ENCODE data around the gene KIRREL2.

The KIRREL2 gene

DNA sequence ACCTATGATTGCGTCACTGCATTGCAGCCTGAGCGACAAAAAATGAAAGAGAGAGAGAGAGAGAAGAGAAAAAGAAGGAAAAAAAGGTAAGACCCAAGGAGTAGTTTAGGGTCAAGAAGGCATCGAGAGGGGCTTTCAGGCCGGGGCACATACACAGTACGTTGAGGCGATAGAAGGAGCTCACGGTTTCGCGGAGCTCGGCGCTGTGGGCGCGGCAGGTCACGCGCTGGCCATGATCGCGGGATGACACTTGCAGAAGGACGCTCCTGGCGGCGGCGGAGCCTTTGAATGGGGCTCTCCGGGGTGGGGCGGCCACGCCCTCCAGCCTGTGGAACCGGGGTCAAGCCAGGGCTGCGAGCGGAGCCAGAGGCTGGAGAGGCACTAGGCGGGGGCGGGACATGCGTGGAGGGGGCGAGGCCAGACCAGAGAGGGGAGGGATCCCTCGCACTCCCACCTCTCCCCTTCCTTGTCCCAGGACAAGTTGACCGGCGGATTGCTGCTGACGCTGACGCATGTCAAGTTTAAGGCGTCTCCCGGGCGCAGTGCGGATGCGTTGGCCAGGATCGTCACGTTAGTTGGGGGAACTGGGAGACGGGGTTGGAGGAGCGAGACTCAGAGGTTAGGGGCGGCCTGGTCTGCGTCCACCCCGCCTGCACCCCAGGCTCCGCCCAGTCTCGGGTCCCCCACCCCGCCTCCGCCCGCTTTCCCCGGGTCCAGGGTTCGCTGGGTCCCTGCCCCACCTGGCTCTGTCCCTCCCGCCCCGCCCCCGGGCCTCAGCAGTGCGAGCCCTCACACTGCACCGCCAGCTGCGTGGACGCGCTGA is 11.3 kb upstream of the KIRREL2 start:
- peak in 1 of 3 donors; percentile 18 for DNase-seq
- WGBS (ENCODE audit: insufficient coverage), result 8% methylated on average over 31 of the region's 63 CpGs
- peak overlapping the region in 3 of 7 experiments; percentile 4 to 50 (median 35) for H3K4me3 ChIP-seq (ENCODE audit: control insufficient read depth in 1 of 7, extremely low read depth in 1 of 7, insufficient read depth in 4 of 7, low read depth in 2 of 7, low read length in 6 of 7)
- H3K9me3 ChIP-seq (ENCODE audit: control extremely low read depth in 1 of 5, control insufficient read depth in 4 of 5, insufficient read depth in 2 of 5, low read depth in 1 of 5, low read length in 4 of 5), result peaks cover 0 to 5% (median 2%) of the 10 kb centered on the region in 5 experiments
- H3K36me3 ChIP-seq (ENCODE audit: control insufficient read depth in 4 of 4, insufficient read depth in 4 of 4, low read length in 3 of 4), result no peaks in the 10 kb centered on the region
- peaks cover 4 to 88% (median 42%) of the 10 kb centered on the region in 5 experiments for H3K27me3 ChIP-seq (replicated peaks in 2 of 5; ENCODE audit: control insufficient read depth in 4 of 5, insufficient read depth in 5 of 5, low read length in 4 of 5)
- ChIA-PET POLR2A (no interaction called here), CTCF (no interaction called here)
- peaks cover 0 to 9% (median 6%) of the 10 kb centered on the region in 4 experiments for H3K4me1 ChIP-seq (ENCODE audit: control extremely low read depth in 1 of 4, control insufficient read depth in 4 of 4, insufficient read depth in 4 of 4, low read length in 3 of 4)
- H3K27ac ChIP-seq (ENCODE audit: insufficient read depth in 1 of 2, low read depth in 1 of 2, low read length in 2 of 2, poor library complexity in 1 of 2, severe bottlenecking in 2 of 2), result no peak overlapping the region

DNA sequence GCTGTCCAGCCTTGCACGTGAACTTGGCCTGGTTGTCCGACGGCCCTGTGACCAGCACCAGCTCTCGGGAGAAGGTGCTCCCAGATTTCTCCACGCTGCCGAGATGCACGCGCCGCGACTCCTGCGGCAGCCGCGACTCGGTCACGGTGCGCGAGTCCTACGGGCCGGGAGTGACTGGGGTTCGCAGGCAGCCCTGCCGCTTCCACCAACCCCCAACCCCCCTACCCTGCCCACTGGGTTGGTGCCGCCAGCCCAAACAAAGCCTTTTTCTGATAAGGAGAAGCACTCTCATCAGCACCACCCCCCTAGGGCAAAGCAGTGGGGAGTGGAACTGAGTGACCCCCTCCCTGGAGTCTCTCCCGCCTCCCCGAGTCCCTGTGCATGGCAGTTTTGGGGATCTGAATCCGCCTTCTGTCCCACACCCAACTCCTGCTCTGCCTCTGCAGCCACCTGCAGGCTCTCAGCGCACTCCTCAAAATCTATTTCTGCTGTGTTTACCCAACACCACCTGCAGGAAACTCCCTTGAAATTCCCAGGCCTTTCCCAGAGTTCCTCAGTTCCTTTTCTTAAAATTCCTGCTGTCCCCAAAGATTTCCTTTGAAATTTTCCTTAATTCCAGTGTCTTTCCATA is 10.6 kb upstream of the KIRREL2 start:
- H3K4me3 ChIP-seq (ENCODE audit: control insufficient read depth in 1 of 7, extremely low read depth in 1 of 7, insufficient read depth in 4 of 7, low read depth in 2 of 7, low read length in 6 of 7), result peak overlapping the region in 2 of 7 experiments; percentile 19 to 35
- POLR2A ChIA-PET, result no interaction called here
- DNase-seq, result peak in 1 of 3 donors; percentile 25
- 2% methylated on average over 21 of the region's 26 CpGs for WGBS (ENCODE audit: insufficient coverage)
- H3K9me3 ChIP-seq (ENCODE audit: control extremely low read depth in 1 of 5, control insufficient read depth in 4 of 5, insufficient read depth in 2 of 5, low read depth in 1 of 5, low read length in 4 of 5), result peaks cover 0 to 5% (median 0%) of the 10 kb centered on the region in 5 experiments
- H3K36me3 ChIP-seq (ENCODE audit: control insufficient read depth in 4 of 4, insufficient read depth in 4 of 4, low read length in 3 of 4), result no peaks in the 10 kb centered on the region
- H3K27me3 ChIP-seq (replicated peaks in 2 of 5; ENCODE audit: control insufficient read depth in 4 of 5, insufficient read depth in 5 of 5, low read length in 4 of 5), result peaks cover 4 to 95% (median 42%) of the 10 kb centered on the region in 5 experiments
- CTCF ChIA-PET, result no interaction called here
- H3K4me1 ChIP-seq (ENCODE audit: control extremely low read depth in 1 of 4, control insufficient read depth in 4 of 4, insufficient read depth in 4 of 4, low read length in 3 of 4), result peaks cover 0 to 9% (median 6%) of the 10 kb centered on the region in 4 experiments
- no peak overlapping the region for H3K27ac ChIP-seq (ENCODE audit: insufficient read depth in 1 of 2, low read depth in 1 of 2, low read length in 2 of 2, poor library complexity in 1 of 2, severe bottlenecking in 2 of 2)

DNA sequence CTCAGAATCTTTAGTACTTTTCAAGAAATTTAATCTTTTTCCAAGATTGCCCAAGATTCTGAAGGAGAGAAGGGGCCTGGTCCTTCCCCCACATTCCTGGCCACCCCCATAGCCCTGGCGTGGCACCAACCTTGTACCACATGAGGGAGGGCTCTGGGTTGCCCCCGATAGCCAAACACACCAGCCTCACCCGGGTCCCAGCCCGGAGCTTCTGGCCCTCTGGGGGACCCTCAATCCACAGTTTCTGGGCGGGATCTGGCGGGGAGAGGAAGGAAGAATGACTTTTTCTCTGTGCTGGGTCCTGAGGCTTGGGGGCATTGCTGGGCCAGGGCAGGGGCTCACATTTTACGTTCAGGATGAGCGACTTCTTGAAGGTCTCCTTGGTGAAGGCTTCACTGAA is 8.8 kb upstream of the KIRREL2 start:
- H3K4me1 ChIP-seq (ENCODE audit: control extremely low read depth in 1 of 4, control insufficient read depth in 4 of 4, insufficient read depth in 4 of 4, low read length in 3 of 4), result peaks cover 0 to 9% (median 6%) of the 10 kb centered on the region in 4 experiments
- peaks cover 4 to 96% (median 42%) of the 10 kb centered on the region in 5 experiments for H3K27me3 ChIP-seq (replicated peaks in 2 of 5; ENCODE audit: control insufficient read depth in 4 of 5, insufficient read depth in 5 of 5, low read length in 4 of 5)
- H3K36me3 ChIP-seq (ENCODE audit: control insufficient read depth in 4 of 4, insufficient read depth in 4 of 4, low read length in 3 of 4), result no peaks in the 10 kb centered on the region
- no peaks in the 10 kb centered on the region for H3K9me3 ChIP-seq (ENCODE audit: control extremely low read depth in 1 of 5, control insufficient read depth in 4 of 5, insufficient read depth in 2 of 5, low read depth in 1 of 5, low read length in 4 of 5)
- ChIA-PET CTCF (no interaction called here), POLR2A (no interaction called here)
- WGBS (ENCODE audit: insufficient coverage), result 85% methylated on average over 8 of the region's 8 CpGs
- no peak overlapping the region for H3K27ac ChIP-seq (ENCODE audit: insufficient read depth in 1 of 2, low read depth in 1 of 2, low read length in 2 of 2, poor library complexity in 1 of 2, severe bottlenecking in 2 of 2)
- no peak overlapping the region for H3K4me3 ChIP-seq (ENCODE audit: control insufficient read depth in 1 of 7, extremely low read depth in 1 of 7, insufficient read depth in 4 of 7, low read depth in 2 of 7, low read length in 6 of 7)
- DNase-seq, result no peak

DNA sequence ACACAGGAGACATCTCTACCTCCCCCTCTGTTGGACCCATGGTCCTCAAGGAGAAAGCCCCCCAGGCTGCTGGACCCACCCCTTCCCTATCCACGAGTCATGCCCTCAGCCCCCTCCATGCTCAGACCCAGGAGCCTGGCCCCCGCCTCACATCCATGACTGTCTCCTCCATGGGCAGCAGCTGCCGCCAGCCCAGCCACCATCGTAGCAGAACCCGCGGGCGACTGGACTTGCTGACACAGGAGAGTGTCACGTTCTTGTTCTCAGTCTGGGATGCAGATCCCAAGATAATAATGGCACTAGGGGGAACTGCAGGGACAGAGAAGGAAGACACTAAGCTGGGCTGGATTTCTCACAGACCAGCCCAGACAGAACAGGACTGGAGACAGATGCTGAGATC is 8.2 kb upstream of the KIRREL2 start:
- H3K4me3 ChIP-seq (ENCODE audit: control insufficient read depth in 1 of 7, extremely low read depth in 1 of 7, insufficient read depth in 4 of 7, low read depth in 2 of 7, low read length in 6 of 7), result no peak overlapping the region
- no peaks in the 10 kb centered on the region for H3K36me3 ChIP-seq (ENCODE audit: control insufficient read depth in 4 of 4, insufficient read depth in 4 of 4, low read length in 3 of 4)
- no peak for DNase-seq
- ChIA-PET CTCF (no interaction called here), POLR2A (no interaction called here)
- H3K4me1 ChIP-seq (ENCODE audit: control extremely low read depth in 1 of 4, control insufficient read depth in 4 of 4, insufficient read depth in 4 of 4, low read length in 3 of 4), result peaks cover 0 to 9% (median 6%) of the 10 kb centered on the region in 4 experiments
- no peaks in the 10 kb centered on the region for H3K9me3 ChIP-seq (ENCODE audit: control extremely low read depth in 1 of 5, control insufficient read depth in 4 of 5, insufficient read depth in 2 of 5, low read depth in 1 of 5, low read length in 4 of 5)
- WGBS (ENCODE audit: insufficient coverage), result 67% methylated on average over 1 of the region's 8 CpGs
- H3K27ac ChIP-seq (ENCODE audit: insufficient read depth in 1 of 2, low read depth in 1 of 2, low read length in 2 of 2, poor library complexity in 1 of 2, severe bottlenecking in 2 of 2), result no peak overlapping the region
- peaks cover 4 to 96% (median 37%) of the 10 kb centered on the region in 5 experiments for H3K27me3 ChIP-seq (replicated peaks in 2 of 5; ENCODE audit: control insufficient read depth in 4 of 5, insufficient read depth in 5 of 5, low read length in 4 of 5)

DNA sequence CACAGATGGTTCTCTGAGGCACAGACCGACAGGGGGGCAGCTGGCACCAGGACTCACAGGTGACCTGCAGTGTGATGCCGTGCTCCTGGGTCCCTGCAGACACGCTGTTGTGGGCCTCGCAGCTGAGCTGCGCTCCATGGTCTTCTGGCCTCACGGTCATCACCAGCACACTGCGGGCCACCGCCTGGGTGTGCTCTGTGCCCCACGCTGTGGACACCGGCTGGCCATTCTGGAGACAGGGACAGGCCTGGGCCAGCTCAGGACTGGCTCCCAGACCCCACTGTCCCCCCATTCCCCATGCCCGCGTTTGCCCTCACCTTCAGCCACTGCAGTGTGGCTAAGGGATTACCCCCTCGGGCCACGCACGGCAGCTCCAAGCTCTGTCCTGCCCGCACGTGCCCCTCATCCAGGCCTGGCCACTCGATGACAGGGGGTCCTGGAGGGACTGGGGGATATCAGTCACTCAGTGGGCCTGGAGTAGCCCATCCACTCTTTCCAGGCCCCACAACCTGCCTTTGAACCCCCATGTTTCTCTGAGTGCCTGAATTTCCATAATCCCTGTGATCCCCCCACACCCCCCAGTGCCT is 7.7 kb upstream of the KIRREL2 start:
- Histone ChIP-seq H3K27me3 (replicated peaks in 2 of 5; ENCODE audit: control insufficient read depth in 4 of 5, insufficient read depth in 5 of 5, low read length in 4 of 5) (peaks cover 4 to 92% (median 32%) of the 10 kb centered on the region in 5 experiments), H3K9me3 (ENCODE audit: control extremely low read depth in 1 of 5, control insufficient read depth in 4 of 5, insufficient read depth in 2 of 5, low read depth in 1 of 5, low read length in 4 of 5) (no peaks in the 10 kb centered on the region), H3K36me3 (ENCODE audit: control insufficient read depth in 4 of 4, insufficient read depth in 4 of 4, low read length in 3 of 4) (no peaks in the 10 kb centered on the region), H3K4me1 (ENCODE audit: control extremely low read depth in 1 of 4, control insufficient read depth in 4 of 4, insufficient read depth in 4 of 4, low read length in 3 of 4) (peaks cover 0 to 9% (median 6%) of the 10 kb centered on the region in 4 experiments), H3K4me3 (ENCODE audit: control insufficient read depth in 1 of 7, extremely low read depth in 1 of 7, insufficient read depth in 4 of 7, low read depth in 2 of 7, low read length in 6 of 7) (no peak overlapping the region), H3K27ac (ENCODE audit: insufficient read depth in 1 of 2, low read depth in 1 of 2, low read length in 2 of 2, poor library complexity in 1 of 2, severe bottlenecking in 2 of 2) (no peak overlapping the region)
- ChIA-PET POLR2A (no interaction called here), CTCF (no interaction called here)
- WGBS (ENCODE audit: insufficient coverage), result 93% methylated on average over 14 of the region's 18 CpGs
- DNase-seq, result no peak

DNA sequence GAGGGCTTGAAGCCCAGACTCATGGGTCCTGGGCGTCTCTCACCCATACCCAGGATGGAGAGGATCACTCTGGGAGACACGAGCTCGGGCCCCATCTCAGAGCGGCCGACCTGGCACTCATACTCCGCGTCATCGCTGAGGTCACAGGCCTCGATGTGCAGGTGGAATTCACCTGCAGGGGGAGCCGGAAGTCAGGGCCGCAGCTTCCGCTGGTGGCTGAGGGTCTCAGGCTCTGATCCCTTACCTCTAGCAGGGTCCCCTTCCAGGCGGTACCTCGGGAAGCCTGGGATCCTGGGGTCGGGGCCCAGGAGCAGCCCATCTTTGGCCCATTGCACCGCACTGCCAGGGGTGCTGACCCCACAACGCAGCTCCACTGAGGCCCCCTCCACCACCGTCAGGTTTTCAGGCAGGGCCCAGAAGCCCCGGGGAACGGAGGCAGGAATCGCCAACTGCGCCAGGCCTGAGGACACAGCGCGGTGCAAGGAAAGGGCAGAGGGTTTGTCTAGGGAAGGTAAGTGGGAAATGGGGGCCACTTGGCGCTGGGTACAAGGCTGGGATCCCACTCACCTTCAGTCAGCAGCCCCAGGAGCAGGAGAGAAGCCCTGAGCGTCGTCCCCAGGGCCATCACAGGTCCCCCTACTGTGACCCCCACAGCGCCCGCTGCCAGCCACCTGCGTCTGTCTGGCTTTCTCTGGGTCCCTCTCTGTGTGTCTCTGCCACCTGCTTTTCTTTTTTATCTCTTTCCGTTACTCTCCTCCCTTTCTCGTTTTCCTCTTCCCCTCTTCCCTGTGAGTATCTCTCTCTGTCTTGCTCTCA is 5.3 kb upstream of the KIRREL2 start:
- H3K27ac ChIP-seq (ENCODE audit: insufficient read depth in 1 of 2, low read depth in 1 of 2, low read length in 2 of 2, poor library complexity in 1 of 2, severe bottlenecking in 2 of 2), result no peak overlapping the region
- ChIA-PET POLR2A (no interaction called here), CTCF (no interaction called here)
- H3K4me1 ChIP-seq (ENCODE audit: control extremely low read depth in 1 of 4, control insufficient read depth in 4 of 4, insufficient read depth in 4 of 4, low read length in 3 of 4), result peaks cover 0 to 7% (median 5%) of the 10 kb centered on the region in 4 experiments
- DNase-seq, result no peak
- H3K27me3 ChIP-seq (replicated peaks in 2 of 5; ENCODE audit: control insufficient read depth in 4 of 5, insufficient read depth in 5 of 5, low read length in 4 of 5), result peaks cover 4 to 89% (median 27%) of the 10 kb centered on the region in 5 experiments
- no peaks in the 10 kb centered on the region for H3K36me3 ChIP-seq (ENCODE audit: control insufficient read depth in 4 of 4, insufficient read depth in 4 of 4, low read length in 3 of 4)
- no peaks in the 10 kb centered on the region for H3K9me3 ChIP-seq (ENCODE audit: control extremely low read depth in 1 of 5, control insufficient read depth in 4 of 5, insufficient read depth in 2 of 5, low read depth in 1 of 5, low read length in 4 of 5)
- WGBS (ENCODE audit: insufficient coverage), result 39% methylated on average over 25 of the region's 32 CpGs
- H3K4me3 ChIP-seq (ENCODE audit: control insufficient read depth in 1 of 7, extremely low read depth in 1 of 7, insufficient read depth in 4 of 7, low read depth in 2 of 7, low read length in 6 of 7), result no peak overlapping the region

Measured in common myeloid progenitor, CD34-positive (primary cell).